Measurements from ENCODE around the gene LIN7C. TPM values are rescaled to one million over a fixed set of nuclear protein-coding genes. Genes with fewer than 3 reads are reported as not detected.

LIN7C gene
- total and polyA plus RNA-seq, 2 experiments from 2014 or later, result 13.1 to 18.8 TPM

DNA sequence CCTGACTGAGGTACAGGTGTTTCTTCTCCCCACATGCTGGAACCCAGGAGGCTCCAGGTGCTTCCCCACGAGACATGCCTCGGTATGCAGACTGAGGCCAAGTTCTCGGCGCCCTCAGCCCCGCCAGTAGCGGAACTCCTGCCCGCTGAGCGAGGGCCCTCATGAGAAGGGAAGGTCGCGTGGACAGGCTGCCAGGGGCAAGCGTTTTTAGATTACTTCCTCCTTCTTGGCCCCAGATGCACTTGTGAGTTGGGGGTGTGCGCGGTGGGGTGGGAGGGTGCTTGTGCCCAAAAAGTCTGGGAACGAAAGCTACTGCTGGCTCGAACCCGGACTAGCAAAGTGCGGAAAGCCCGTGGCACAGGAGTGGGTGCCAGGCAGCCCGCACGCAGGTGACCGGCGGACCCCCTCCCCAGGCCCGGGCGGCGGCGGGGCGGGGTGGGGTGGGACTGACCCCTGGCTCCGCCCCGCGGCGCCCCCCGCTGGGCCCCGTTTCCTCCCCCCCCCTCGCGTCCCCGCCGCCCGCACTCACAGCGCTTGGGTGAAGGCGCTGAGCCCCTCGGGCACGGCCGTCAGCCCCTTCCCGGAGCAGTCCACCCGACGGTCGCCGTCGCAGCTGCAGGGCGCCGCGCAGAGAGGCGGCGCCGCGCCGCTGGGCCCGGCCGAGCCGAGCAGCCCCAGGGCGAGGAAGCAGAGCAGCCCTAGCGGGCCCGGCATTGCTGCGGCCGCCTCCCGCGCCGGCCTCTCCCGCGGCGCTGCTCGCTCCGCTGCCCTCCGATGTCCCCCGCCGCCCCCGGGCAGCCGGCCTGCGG lies 34.8 kb downstream of the LIN7C start:
- H3K9me3 ChIP-seq (ENCODE audit: low read depth), result no peaks in the 10 kb centered on the region
- H3K4me3 ChIP-seq, result peak overlapping the region; percentile 85
- no peaks in the 10 kb centered on the region for H3K27me3 ChIP-seq
- H3K36me3 ChIP-seq, result no peaks in the 10 kb centered on the region
- TF ChIP-seq, protein P1, sequence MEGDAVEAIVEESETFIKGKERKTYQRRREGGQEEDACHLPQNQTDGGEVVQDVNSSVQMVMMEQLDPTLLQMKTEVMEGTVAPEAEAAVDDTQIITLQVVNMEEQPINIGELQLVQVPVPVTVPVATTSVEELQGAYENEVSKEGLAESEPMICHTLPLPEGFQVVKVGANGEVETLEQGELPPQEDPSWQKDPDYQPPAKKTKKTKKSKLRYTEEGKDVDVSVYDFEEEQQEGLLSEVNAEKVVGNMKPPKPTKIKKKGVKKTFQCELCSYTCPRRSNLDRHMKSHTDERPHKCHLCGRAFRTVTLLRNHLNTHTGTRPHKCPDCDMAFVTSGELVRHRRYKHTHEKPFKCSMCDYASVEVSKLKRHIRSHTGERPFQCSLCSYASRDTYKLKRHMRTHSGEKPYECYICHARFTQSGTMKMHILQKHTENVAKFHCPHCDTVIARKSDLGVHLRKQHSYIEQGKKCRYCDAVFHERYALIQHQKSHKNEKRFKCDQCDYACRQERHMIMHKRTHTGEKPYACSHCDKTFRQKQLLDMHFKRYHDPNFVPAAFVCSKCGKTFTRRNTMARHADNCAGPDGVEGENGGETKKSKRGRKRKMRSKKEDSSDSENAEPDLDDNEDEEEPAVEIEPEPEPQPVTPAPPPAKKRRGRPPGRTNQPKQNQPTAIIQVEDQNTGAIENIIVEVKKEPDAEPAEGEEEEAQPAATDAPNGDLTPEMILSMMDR (IDR thresholded peaks at IDR 0.05; ENCODE audit: low read depth, low read length), result no peak
- DNase-seq (ENCODE audit: low read depth in 1 of 2, low spot score in 1 of 2), result peak; percentile 35 to 55
- H3K27ac ChIP-seq, result peak overlapping the region; percentile 98
- peaks cover 18% of the 10 kb centered on the region for H3K4me1 ChIP-seq (ENCODE audit: low read depth)

- Histone ChIP-seq H3K27ac (peak overlapping the region; percentile 98), H3K36me3 (no peaks in the 10 kb centered on the region), H3K9me3 (ENCODE audit: low read depth) (no peaks in the 10 kb centered on the region), H3K4me1 (ENCODE audit: low read depth) (peaks cover 23% of the 10 kb centered on the region), H3K27me3 (no peaks in the 10 kb centered on the region), H3K4me3 (peak overlapping the region; percentile 85)
- peak in 1 of 2 donors; percentile 41 for DNase-seq (ENCODE audit: low read depth in 1 of 2, low spot score in 1 of 2)
- TF ChIP-seq, protein P1 (IDR thresholded peaks at IDR 0.05; ENCODE audit: low read depth, low read length), result no peak
Observed at GRCh38 chr11:27470826-27471588, 35.6 kb downstream of the LIN7C start.

- Histone ChIP-seq H3K27me3 (no peaks in the 10 kb centered on the region), H3K4me3 (peak overlapping the region; percentile 85), H3K4me1 (ENCODE audit: low read depth) (peaks cover 31% of the 10 kb centered on the region), H3K36me3 (no peaks in the 10 kb centered on the region), H3K9me3 (ENCODE audit: low read depth) (no peaks in the 10 kb centered on the region), H3K27ac (no peak overlapping the region)
- TF ChIP-seq, protein P1 (IDR thresholded peaks at IDR 0.05; ENCODE audit: low read depth, low read length), result no peak
- no peak for DNase-seq (ENCODE audit: low read depth in 1 of 2, low spot score in 1 of 2)
Observed at GRCh38 chr11:27470166-27470565, 36.4 kb downstream of the LIN7C start.

DNA sequence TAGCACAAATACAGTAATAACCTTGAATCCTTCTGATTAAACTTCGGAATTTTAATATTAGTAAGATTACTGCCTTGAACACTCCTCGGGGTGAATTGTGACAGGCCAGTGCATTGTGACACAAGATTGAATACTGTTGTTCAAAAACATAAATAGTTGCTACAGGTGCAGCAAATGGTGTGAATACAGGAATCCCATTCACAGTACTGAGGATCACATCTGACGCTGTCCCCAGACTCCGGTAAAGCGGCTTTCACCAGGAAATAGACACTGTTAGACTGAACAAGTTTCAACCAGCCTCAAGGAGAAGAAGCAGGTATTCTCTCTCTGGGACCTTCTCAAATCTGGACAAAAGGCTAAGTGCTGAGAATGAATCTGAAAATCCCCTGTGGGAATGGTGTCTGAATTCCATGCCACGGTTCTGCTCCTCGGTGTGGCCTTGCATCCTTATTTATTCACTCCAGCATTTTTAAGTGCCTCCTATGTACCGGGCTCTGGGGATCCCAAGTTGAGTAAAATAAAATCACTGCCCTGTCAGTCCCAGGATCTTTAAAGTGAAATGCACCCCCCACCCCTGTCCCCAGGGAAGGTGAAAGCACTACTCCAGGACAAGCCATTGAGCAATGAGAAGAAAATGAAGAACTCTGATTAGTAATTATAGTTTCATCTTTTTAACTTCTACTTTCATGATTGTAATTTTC lies 37.4 kb downstream of the LIN7C start:
- Histone ChIP-seq H3K36me3 (no peaks in the 10 kb centered on the region), H3K4me1 (ENCODE audit: low read depth) (peaks cover 41% of the 10 kb centered on the region), H3K4me3 (peak overlapping the region; percentile 85), H3K27me3 (no peaks in the 10 kb centered on the region), H3K27ac (peak overlapping the region; percentile 21), H3K9me3 (ENCODE audit: low read depth) (no peaks in the 10 kb centered on the region)
- TF ChIP-seq, protein P1 (IDR thresholded peaks at IDR 0.05; ENCODE audit: low read depth, low read length), result no peak
- no peak for DNase-seq (ENCODE audit: low read depth in 1 of 2, low spot score in 1 of 2)

DNA sequence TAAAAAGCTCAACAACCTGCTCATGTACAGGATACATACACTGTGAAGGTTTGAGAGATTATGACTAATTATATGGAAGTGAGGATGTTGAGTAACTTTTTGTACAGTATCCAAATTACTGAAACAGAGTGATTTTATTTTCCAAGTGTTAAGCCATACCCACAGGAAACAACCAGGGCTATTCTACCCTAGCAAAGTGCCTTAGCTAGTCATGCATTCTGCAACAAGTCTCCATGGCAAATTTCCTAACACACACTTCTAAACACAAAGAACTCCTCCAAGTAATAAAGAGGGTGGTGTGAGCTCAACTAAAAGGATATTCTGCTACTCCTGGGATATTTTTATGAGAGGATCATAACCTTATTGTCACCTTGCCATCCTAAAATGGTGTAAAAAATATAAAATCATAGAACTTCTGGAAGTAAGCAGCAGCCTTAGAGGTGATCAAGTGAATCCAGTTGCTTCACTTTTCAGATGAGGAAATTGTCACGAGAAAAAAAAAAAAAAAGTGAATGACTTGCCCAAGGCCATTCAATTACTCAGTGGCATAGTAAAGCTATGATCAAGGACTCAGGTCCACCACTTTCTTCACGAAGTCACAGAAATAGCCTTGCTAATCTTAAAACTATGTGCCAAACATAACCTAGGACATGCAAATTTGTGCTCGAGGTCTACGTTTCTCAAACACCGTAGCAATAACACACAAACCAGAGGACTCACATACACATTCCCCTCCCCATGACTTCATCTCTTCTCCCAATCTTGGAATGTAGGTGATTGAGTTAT lies 38.2 kb downstream of the LIN7C start:
- TF ChIP-seq, protein P1 (IDR thresholded peaks at IDR 0.05; ENCODE audit: low read depth, low read length), result no peak
- peaks cover 49% of the 10 kb centered on the region for H3K4me1 ChIP-seq (ENCODE audit: low read depth)
- DNase-seq (ENCODE audit: low read depth in 1 of 2, low spot score in 1 of 2), result peak in 1 of 2 donors; percentile 94
- H3K4me3 ChIP-seq, result peak overlapping the region; percentile 85
- H3K9me3 ChIP-seq (ENCODE audit: low read depth), result no peaks in the 10 kb centered on the region
- peak overlapping the region; percentile 21 for H3K27ac ChIP-seq
- no peaks in the 10 kb centered on the region for H3K36me3 ChIP-seq
- H3K27me3 ChIP-seq, result no peaks in the 10 kb centered on the region

All from cardiac muscle cell (in vitro differentiated cells and primary cell).